IPS-15b (cell line): ENCODE results near the gene POC1B.

Source experiments
- H3K27me3 ChIP-seq: one replicate; pipeline ENCODE4 v1.6.1; 2013; ENCODE audit warnings: low read length; ENCODE audit not compliant: control insufficient read depth, insufficient read depth
- H3K36me3 ChIP-seq: one replicate; pipeline ENCODE4 v1.6.1; 2013; ENCODE audit warnings: low read length; ENCODE audit not compliant: control insufficient read depth, insufficient read depth
- H3K4me1 ChIP-seq: one replicate; pipeline ENCODE4 v1.6.1; 2013; ENCODE audit warnings: mild to moderate bottlenecking, low read length; ENCODE audit not compliant: control insufficient read depth, insufficient read depth
- H3K4me3 ChIP-seq: one replicate; pipeline ENCODE4 v1.5.1; 2013; ENCODE audit warnings: low read depth, low read length
- H3K9ac ChIP-seq: one replicate; pipeline ENCODE4 v1.6.1; 2013; ENCODE audit warnings: low read depth, mild to moderate bottlenecking, low read length
- H3K9me3 ChIP-seq: one replicate; pipeline ENCODE4 v1.6.1; 2013; ENCODE audit warnings: mild to moderate bottlenecking, low read length; ENCODE audit not compliant: control insufficient read depth, insufficient read depth

The POC1B gene

DNA sequence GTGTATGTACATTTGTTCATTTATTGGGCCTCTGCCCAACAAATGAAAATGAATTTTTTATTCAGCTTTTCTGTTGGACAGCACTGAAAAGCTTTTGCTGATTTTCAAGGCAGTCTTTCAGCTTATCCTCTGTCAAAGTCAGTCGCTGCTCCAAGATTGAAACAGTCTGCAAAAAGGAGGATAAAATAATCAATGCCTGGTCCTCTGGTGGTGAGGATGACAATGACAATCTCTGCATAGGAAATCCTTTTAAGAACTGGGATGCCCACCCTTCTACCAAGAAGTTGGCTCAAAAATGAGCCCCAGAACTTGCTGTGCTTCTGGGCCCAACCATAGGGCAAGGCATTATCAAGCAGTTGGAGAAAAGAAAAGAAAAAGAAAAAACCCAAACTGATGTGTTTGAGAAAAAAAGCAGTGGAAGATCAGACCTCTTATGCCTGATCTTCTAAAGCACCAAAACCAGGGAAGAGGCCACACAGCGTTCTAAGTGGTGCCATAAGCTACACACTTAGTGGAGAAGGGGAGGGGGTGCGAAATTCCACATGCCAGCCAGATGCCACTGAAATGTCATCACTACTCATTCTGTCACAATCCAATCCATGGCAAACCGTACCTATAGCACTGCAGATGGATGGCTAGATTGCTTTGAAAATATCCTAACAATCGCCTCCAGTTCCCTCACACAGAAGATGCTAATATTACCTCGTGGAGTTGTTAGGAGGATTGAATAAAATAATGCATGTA, 104.6 kb downstream of the POC1B start:
- Histone ChIP-seq H3K4me1 (no peaks in the 10 kb centered on the region), H3K27me3 (no peaks in the 10 kb centered on the region), H3K4me3 (no peak overlapping the region), H3K9ac (no peak overlapping the region), H3K9me3 (no peaks in the 10 kb centered on the region), H3K36me3 (no peaks in the 10 kb centered on the region)

DNA sequence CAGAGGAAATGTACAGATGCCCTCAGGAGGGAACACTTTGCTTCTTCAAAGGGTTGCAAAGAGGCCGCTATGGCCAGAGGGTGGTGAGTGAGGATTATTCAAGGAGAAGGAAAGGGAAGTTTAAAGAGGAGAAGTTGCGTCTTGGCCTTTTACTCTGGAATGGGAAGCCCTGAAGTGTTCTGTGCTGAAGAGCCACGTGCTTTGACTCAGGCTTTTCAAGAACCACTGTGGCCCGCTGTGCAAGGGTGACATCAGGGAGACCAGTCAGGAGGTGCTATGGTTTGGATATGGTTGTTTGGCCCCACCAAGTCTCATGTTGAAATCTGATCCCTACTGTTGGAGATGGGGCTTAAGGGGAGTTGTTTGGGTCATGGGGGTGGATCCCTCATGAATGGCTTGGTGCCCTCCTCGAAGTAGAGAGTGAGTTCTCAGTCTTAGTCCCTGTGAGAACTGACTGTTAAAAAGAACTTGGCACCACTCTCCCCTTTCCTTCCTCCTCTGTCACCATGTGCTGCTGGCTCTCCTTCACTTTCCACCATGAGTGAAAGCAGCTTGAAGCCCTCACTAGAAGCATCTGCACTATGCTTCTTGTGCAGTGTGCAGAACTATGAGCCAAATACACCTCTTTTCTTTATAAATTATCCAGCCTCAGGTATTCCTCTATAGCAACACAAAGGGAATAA, 107.5 kb downstream of the POC1B start:
- Histone ChIP-seq H3K27me3 (no peaks in the 10 kb centered on the region), H3K9me3 (no peaks in the 10 kb centered on the region), H3K4me3 (no peak overlapping the region), H3K36me3 (no peaks in the 10 kb centered on the region), H3K4me1 (peaks cover 6% of the 10 kb centered on the region), H3K9ac (no peak overlapping the region)

DNA sequence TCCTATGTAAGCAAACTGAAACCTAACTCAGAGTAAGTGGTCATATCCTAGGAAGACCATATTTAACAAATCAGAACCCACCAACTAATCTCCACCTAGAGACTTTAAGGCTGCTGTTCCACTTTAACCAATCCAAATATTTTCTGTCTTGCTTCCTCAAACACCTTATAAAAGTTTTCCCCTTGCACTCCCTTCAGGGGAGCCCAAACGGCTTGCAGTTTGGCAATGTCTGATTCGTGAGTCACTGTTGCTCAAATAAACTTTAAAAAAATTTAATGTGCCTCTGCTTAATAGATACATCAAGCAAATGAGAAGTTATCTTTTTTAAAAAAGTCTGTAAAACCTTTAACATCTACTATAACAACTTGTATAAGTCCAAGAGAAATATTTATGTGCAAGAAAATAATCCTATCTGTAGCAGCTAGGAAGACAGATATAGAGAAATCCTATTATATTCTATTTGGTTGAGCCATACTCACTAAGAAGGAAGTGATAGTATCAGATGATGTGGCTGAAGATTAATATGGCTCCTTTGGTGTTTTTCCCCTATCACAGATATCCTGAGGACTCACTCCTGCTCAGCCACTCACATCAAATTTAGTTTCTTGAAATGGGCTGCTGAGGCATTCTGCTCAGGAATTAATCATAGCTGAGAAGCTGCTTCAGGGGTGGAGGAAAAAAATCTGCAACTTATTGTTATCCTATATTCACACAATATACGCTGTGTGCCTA, 108.4 kb downstream of the POC1B start:
- Histone ChIP-seq H3K9me3 (no peaks in the 10 kb centered on the region), H3K4me3 (no peak overlapping the region), H3K4me1 (peaks cover 6% of the 10 kb centered on the region), H3K9ac (no peak overlapping the region), H3K36me3 (no peaks in the 10 kb centered on the region), H3K27me3 (no peaks in the 10 kb centered on the region)

DNA sequence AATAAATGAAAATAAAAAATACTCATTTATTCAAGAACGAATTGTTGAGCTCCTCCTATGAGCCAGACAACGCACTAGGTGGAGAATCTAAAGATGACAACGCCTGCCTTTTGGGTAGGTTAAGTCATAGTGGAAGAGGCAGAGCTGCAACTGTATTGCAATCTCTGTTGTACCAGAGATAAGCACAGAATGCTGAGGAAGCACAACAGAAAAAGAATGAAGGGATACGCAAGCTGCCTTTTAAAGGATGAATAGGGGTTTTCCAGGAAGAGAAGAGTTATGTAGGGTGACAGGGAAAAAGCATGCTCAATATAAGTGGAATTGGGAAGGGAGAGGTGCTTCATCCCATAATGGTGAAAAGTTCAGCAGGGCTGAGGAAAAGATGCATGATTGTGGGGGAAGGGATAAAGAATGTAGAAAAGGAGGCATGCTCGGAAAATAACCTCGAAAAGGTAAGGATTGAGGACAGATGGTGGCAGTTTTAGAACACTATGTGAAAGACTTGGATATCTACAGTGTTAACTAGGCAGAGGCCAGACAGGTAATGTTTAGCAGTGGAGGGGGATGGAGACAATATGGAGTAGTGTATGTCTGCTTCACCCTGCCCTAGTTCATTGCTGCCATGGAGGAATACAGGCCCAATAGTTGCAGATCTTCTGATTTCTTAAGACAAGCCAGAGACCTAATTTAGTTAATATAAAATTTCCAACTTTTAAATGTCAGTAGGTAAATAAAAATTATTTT, 109.6 kb downstream of the POC1B start:
- Histone ChIP-seq H3K4me1 (peaks cover 6% of the 10 kb centered on the region), H3K4me3 (no peak overlapping the region), H3K9ac (no peak overlapping the region), H3K36me3 (no peaks in the 10 kb centered on the region), H3K27me3 (no peaks in the 10 kb centered on the region), H3K9me3 (no peaks in the 10 kb centered on the region)

DNA sequence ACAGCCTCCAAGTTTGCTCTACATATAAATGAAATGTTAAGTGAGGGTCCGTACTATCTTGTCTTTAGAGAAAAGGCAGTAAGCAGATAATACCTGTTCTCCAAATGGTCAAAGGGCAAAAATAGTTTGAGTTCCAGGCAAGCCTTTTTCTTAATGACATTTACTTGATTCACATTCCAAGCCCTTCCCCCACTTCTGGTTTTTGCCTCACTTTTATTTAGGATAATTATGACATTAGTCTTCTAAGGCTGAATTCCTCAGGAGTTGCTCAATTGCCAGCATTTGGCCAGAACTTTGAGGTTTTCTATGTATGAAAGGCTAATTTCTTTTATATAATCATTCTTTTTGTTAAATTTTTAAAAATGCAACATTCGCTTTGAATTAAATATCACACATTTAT, 111.0 kb downstream of the POC1B start:
- Histone ChIP-seq H3K27me3 (no peaks in the 10 kb centered on the region), H3K9ac (no peak overlapping the region), H3K4me1 (peaks cover 6% of the 10 kb centered on the region), H3K36me3 (no peaks in the 10 kb centered on the region), H3K4me3 (no peak overlapping the region), H3K9me3 (no peaks in the 10 kb centered on the region)

DNA sequence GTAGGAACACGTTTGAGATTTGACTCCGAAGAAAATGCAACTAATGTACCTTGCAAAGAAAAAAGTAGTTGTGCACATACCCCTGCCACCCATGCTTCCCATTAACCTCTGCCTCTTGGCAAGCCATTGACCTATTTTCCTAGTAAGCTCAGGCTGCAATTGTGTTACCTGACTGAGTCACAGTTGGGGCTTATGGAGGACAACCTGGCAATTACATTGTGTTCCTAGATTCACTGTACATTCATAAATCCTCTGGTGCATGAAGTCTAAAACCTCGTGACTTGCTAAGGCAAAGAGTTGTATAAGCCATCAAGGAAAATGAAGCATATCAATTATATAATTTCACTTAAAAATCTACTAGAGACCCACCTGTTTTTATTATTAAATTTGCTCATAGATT, 111.5 kb downstream of the POC1B start:
- no peak overlapping the region for H3K4me3 ChIP-seq
- H3K4me1 ChIP-seq = peaks cover 6% of the 10 kb centered on the region
- H3K9ac ChIP-seq = no peak overlapping the region
- no peaks in the 10 kb centered on the region for H3K27me3 ChIP-seq
- no peaks in the 10 kb centered on the region for H3K36me3 ChIP-seq
- H3K9me3 ChIP-seq = no peaks in the 10 kb centered on the region

DNA sequence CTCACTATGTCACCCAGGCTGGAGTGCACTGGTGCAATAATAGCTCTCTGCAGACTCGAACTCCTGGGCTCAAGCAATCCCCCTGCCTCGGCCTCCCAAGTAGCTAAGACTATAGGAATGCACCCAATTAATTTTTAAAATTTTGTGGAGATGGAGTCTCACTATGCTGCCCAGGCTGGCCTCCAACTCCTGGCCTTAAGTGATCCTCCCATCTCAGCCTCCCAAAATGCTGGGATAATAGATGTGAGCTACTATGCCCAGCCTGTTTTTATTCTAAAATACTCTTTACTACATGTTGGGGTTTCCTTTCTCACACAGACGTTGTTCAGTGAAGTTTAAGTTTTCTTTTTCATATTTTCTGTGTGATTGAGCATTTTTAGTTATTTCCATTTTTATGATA, 112.6 kb downstream of the POC1B start:
- H3K4me1 ChIP-seq = peaks cover 6% of the 10 kb centered on the region
- H3K9me3 ChIP-seq = no peaks in the 10 kb centered on the region
- H3K4me3 ChIP-seq = no peak overlapping the region
- H3K27me3 ChIP-seq = no peaks in the 10 kb centered on the region
- H3K9ac ChIP-seq = no peak overlapping the region
- no peaks in the 10 kb centered on the region for H3K36me3 ChIP-seq

DNA sequence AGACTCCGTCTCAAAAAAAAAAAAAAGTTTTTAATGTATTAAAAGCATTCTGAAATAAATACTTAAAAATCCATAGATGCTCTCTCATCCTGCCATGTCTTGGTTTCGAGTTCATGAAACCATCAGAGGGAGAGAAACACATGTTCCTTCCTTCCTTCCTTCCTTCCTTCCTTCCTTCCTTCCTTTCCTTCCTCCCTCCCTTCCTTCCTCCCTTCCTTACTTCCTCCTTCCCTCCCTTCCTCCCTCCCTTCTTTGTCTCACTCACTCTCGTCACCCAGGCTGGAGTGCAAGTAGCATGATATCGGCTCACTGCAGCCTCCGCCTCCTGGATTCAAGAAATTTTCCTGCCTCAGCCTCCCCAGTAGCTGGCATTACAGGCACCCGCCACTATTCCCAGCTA, 113.2 kb downstream of the POC1B start:
- Histone ChIP-seq H3K9ac (no peak overlapping the region), H3K4me1 (peaks cover 6% of the 10 kb centered on the region), H3K27me3 (no peaks in the 10 kb centered on the region), H3K4me3 (no peak overlapping the region), H3K36me3 (no peaks in the 10 kb centered on the region), H3K9me3 (no peaks in the 10 kb centered on the region)

DNA sequence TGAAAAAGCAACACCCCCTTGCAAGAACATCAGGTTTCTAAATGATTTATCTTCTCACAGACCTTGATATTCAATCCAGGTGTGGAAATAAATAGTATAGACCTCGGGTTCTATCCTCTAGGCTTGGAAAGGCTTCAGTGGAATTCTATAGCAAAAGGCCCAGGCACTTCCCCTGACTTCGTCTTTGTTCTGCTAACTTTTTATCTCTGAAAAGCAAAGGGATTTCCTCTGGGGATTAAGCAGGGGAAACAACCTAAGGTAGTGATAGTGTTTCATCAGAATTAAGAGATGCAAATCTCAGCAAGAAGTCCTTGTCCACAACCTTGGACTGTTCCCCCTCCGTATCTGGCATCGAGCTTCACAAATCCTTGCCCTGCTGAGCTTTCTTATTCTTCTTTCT, 114.0 kb downstream of the POC1B start:
- Histone ChIP-seq H3K4me1 (peaks cover 6% of the 10 kb centered on the region), H3K27me3 (no peaks in the 10 kb centered on the region), H3K9me3 (no peaks in the 10 kb centered on the region), H3K9ac (no peak overlapping the region), H3K4me3 (no peak overlapping the region), H3K36me3 (no peaks in the 10 kb centered on the region)

DNA sequence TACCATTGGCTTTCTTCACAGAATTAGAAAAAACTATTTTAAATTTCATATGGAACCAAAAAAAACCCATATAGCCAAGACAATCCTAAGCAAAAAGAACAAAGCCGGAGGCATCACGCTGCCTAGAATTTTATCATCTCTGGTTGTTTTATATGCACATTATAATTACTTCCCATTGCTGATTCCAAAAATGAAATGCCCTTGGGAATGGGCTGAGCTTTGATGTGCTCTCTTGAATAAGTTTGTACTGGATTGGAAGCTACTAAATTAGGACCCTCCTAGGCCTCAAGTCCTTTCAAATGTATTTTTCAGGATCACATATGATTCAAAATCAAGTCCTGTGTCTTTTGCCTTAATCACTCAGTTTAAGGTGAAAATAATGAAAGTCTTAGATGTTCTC, 114.6 kb downstream of the POC1B start:
- Histone ChIP-seq H3K9ac (no peak overlapping the region), H3K9me3 (no peaks in the 10 kb centered on the region), H3K27me3 (no peaks in the 10 kb centered on the region), H3K36me3 (no peaks in the 10 kb centered on the region), H3K4me1 (peaks cover 6% of the 10 kb centered on the region), H3K4me3 (no peak overlapping the region)

DNA sequence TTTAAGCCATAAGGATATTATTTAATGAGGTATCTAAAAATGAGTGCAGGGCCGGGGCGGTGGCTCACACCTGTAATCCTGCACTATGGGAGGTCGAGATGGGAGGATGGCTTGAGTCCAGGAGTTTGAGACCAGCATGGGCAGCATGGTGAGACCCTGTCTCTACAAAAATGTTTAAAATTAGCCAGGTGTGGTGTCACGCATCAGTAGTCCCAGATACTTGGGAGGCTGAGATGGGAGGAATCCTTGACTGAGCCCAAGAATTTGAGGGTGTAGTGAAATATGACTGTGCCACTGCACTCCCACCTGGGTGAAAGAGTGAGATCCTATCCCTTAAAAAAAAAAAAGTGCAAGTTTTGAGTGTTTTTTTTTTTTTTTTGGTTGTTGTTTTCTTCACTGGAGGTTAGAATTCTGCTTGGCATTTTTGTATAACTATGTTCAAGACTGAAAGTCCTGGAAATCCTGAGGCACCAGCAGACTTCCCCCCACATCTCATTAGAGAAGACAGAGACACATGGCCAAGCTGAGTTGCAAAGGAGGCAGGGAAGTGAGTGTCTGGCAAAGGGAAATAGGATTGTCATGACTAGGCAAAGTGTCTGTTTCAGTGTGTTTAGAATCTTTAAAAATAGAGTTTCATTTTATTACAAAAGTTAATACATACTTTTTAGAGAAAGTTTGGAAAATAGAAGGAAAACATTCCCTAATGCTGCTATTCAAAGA, 120.1 kb downstream of the POC1B start:
- no peaks in the 10 kb centered on the region for H3K27me3 ChIP-seq
- H3K9me3 ChIP-seq = no peaks in the 10 kb centered on the region
- no peaks in the 10 kb centered on the region for H3K4me1 ChIP-seq
- H3K9ac ChIP-seq = no peak overlapping the region
- H3K36me3 ChIP-seq = no peaks in the 10 kb centered on the region
- H3K4me3 ChIP-seq = no peak overlapping the region
